SK-N-MC (cell line): ENCODE measurements around the gene PAX5.

Experiments used
- EZH2 ChIP-seq: fragments of 200-600 bp; sonication (generic); IDR thresholded peaks from one replicate; pipeline ENCODE4 v1.6.1; 2017; ENCODE audit warnings: antibody characterized with exemption
- FOXP2 ChIP-seq: optimal IDR thresholded peaks from 2 replicates; pipeline ENCODE3; 2011; ENCODE audit warnings: mild to moderate bottlenecking, moderate library complexity; ENCODE audit not compliant: insufficient read depth; ENCODE audit errors: extremely low read length, control extremely low read depth
- POLR2AphosphoS5 ChIP-seq: IDR thresholded peaks from 2 replicates; pipeline ENCODE4 v1.6.1; 2012; ENCODE audit warnings: mild to moderate bottlenecking, low read depth, low read length, borderline replicate concordance

- no peak for TF ChIP-seq EZH2
- no peak for TF ChIP-seq POLR2AphosphoS5
- TF ChIP-seq FOXP2 = no peak
These were observed 73.5 kb downstream of the PAX5 start for GRCh38 chr9:36960575-36960955.
